Measurements from ENCODE around the gene PXK.

GRCh38 chr3:58408906-58409305 is 76.2 kb downstream of the PXK start:
- TF ChIP-seq CTCF (IDR thresholded peaks at IDR 0.05) (no peak), POLR2A (IDR thresholded peaks at IDR 0.05) (no peak), POLR2AphosphoS5 (IDR thresholded peaks at IDR 0.05) (no peak)
